HCT116 (cell line): Measurements from ENCODE around the gene TLR9. TPM values are rescaled to one million over a fixed set of nuclear protein-coding genes. Genes with fewer than 3 reads are reported as not detected.

ENCODE experiments used
- ATAC-seq: fragments of 200-7000 bp; cut with Tn5 transposase; 2 replicates; pipeline ENCODE4 v1.9.1; 2020; ENCODE audit warnings: mild to moderate bottlenecking, moderate library complexity
- BruUV-seq: library from RNA; stranded (reverse); fragments of 400-500 nt; replicated peaks from 2 replicates; lab custom pipeline; 2021; lab: Mats Ljungman, UMichigan
- CTCF ChIA-PET: fragments of 300-600 bp; sonication (Branson Sonifier 250); formaldehyde crosslinking; loops from one replicate; lab custom pipeline; 2021; ENCODE audit warnings: antibody characterized with exemption; lab: Charles Lee
- POLR2A ChIA-PET: fragments of 300-600, 350-600 bp; sonication (Branson Sonifier 250); formaldehyde crosslinking; loops from one replicate; lab custom pipeline; 2021; ENCODE audit warnings: antibody characterized with exemption; lab: Charles Lee
- RAD21 ChIA-PET, 2 experiments: fragments of 300-600 bp; sonication (Branson Sonifier 250); formaldehyde crosslinking; loops; one replicate each; lab custom pipeline; 2023; ENCODE audit warnings: low total read pairs in 2 of 2; ENCODE audit not compliant: uncharacterized antibody in 2 of 2, unreplicated experiment in 2 of 2, low non-redundant PET in 1 of 2; lab: Charles Lee
- DNase-seq: peaks from one replicate; pipeline ENCODE4 v3.0.0-alpha.2; 2010; ENCODE audit warnings: low read depth, low spot score
- H2AFZ ChIP-seq: fragments of 200-600 bp; shearing (Covaris generic), sonication (generic); 2 replicates; pipeline ENCODE4 v1.6.1; 2017; ENCODE audit warnings: low read depth, mixed run types, mixed read lengths, antibody characterized with exemption, low read length; ENCODE audit not compliant: poor library complexity, severe bottlenecking
- H3K27ac ChIP-seq: 2 replicates; pipeline ENCODE4 v1.5.1; 2012; ENCODE audit warnings: low read depth, low read length
- H3K27me3 ChIP-seq: fragments of 200-600 bp; sonication (generic); 2 replicates; pipeline ENCODE4 v1.6.1; 2016; ENCODE audit warnings: mixed run types, low read length, mixed read lengths; ENCODE audit not compliant: insufficient read depth
- H3K36me3 ChIP-seq, 2 experiments: fragments of 200-500 bp in 1 of 2; fragments of 200-600 bp in 1 of 2; sonication (Bioruptor generic) in 1 of 2; sonication (generic) in 1 of 2; 2 replicates each; pipeline versions ENCODE4 v1.5.1 to v1.6.1; 2014 to 2016; ENCODE audit warnings: low read length in 2 of 2, inconsistent platforms in 1 of 2, mixed read lengths in 1 of 2, mixed run types in 1 of 2; ENCODE audit not compliant: insufficient read depth in 2 of 2, control insufficient read depth in 1 of 2
- H3K4me1 ChIP-seq, 2 experiments: fragments of 200-600 bp in 1 of 2; sonication (generic) in 1 of 2; 2 replicates each; pipeline versions ENCODE4 v1.5.1 to v1.6.1; 2012 to 2017; ENCODE audit warnings: low read length in 2 of 2, inconsistent platforms in 1 of 2, mild to moderate bottlenecking in 1 of 2, mixed read lengths in 1 of 2, mixed run types in 1 of 2, moderate library complexity in 1 of 2; ENCODE audit not compliant: insufficient read depth in 2 of 2, control insufficient read depth in 1 of 2
- H3K4me2 ChIP-seq: fragments of 200-600 bp; sonication (generic); 2 replicates; pipeline ENCODE4 v1.6.1; 2017; ENCODE audit warnings: mixed run types, low read length, mixed read lengths
- H3K4me3 ChIP-seq, 2 experiments: fragments of 200-600 bp in 1 of 2; sonication (generic) in 1 of 2; replicated peaks in 1 of 2; 2 replicates each; pipeline ENCODE4 v1.5.1; 2011 to 2016; ENCODE audit warnings: low read length in 2 of 2, control low read depth in 1 of 2, low read depth in 1 of 2, mild to moderate bottlenecking in 1 of 2, mixed read lengths in 1 of 2, mixed run types in 1 of 2
- H3K79me2 ChIP-seq: fragments of 200-600 bp; sonication (generic); 2 replicates; pipeline ENCODE4 v1.6.1; 2017; ENCODE audit warnings: mild to moderate bottlenecking, mixed run types, low read length, moderate library complexity, mixed read lengths; ENCODE audit not compliant: insufficient read depth
- H3K9ac ChIP-seq: fragments of 200-600 bp; sonication (generic); 2 replicates; pipeline ENCODE4 v1.6.1; 2016; ENCODE audit warnings: low read length, mixed read lengths
- H3K9me2 ChIP-seq: fragments of 200-600 bp; sonication (generic), shearing (Covaris generic); 2 replicates; pipeline ENCODE4 v1.6.1; 2017; ENCODE audit warnings: mixed run types, mild to moderate bottlenecking, moderate library complexity; ENCODE audit not compliant: insufficient read depth
- H3K9me3 ChIP-seq, 2 experiments: fragments of 200-500 bp in 1 of 2; fragments of 200-600 bp in 1 of 2; sonication (Bioruptor generic) in 1 of 2; sonication (generic) in 1 of 2; 2 replicates each; pipeline ENCODE4 v1.6.1; 2014 to 2017; ENCODE audit warnings: low read length in 2 of 2, mixed read lengths in 2 of 2, inconsistent platforms in 1 of 2, low read depth in 1 of 2, mild to moderate bottlenecking in 1 of 2, mixed run types in 1 of 2, moderate library complexity in 1 of 2; ENCODE audit not compliant: control insufficient read depth in 1 of 2, insufficient read depth in 1 of 2
- H4K20me1 ChIP-seq: fragments of 200-600 bp; sonication (generic), shearing (Covaris generic); 2 replicates; pipeline ENCODE4 v1.6.1; 2017; ENCODE audit warnings: mixed run types, mild to moderate bottlenecking, moderate library complexity; ENCODE audit not compliant: insufficient read depth
- CBX3 ChIP-seq: IDR thresholded peaks from 2 replicates; pipeline ENCODE4 v1.6.1; 2012; ENCODE audit warnings: low read depth
- CEBPB ChIP-seq: IDR thresholded peaks from 2 replicates; pipeline ENCODE4 v1.6.1; 2012; ENCODE audit warnings: low read depth
- EZH2phosphoT487 ChIP-seq: fragments of 200-600 bp; IDR thresholded peaks from 2 replicates; pipeline ENCODE4 v1.6.1; 2018; ENCODE audit warnings: antibody characterized with exemption, borderline replicate concordance
- FOSL1 ChIP-seq: IDR thresholded peaks from 2 replicates; pipeline ENCODE4 v1.6.1; 2012; ENCODE audit warnings: low read depth
- JUND ChIP-seq: IDR thresholded peaks from 2 replicates; pipeline ENCODE4 v1.6.1; 2012
- MAX ChIP-seq: IDR thresholded peaks from 2 replicates; pipeline ENCODE4 v1.6.1; 2012
- POLR2AphosphoS5 ChIP-seq: IDR thresholded peaks from 2 replicates; pipeline ENCODE4 v1.6.1; 2011; ENCODE audit warnings: mild to moderate bottlenecking, low read depth, low read length, moderate library complexity
- SIN3A ChIP-seq: IDR thresholded peaks from 2 replicates; pipeline ENCODE4 v1.6.1; 2012; ENCODE audit warnings: low read depth
- SP1 ChIP-seq: IDR thresholded peaks from 2 replicates; pipeline ENCODE4 v1.6.1; 2012; ENCODE audit warnings: low read depth
- ZBTB33 ChIP-seq: IDR thresholded peaks from 2 replicates; pipeline ENCODE4 v1.6.1; 2011; ENCODE audit warnings: mild to moderate bottlenecking, low read length, moderate library complexity; ENCODE audit not compliant: insufficient replicate concordance; ENCODE audit errors: extremely low read depth
- intact Hi-C: fragments of 100-400 bp; cut with micrococcal nuclease; formaldehyde crosslinking; loops from 2 replicates; pipeline ENCODE4 v1.10.0; 2022
- total RNA-seq: library from RNA; stranded (reverse); gene quantifications from one replicate; pipeline ENCODE4 v1.2.1, GENCODE V29; 2021; ENCODE audit not compliant: unreplicated experiment
- TF ChIP-seq, protein P1 (sequence below), 3 experiments: fragments of 200-600 bp in 1 of 3; sonication (generic) in 1 of 3; IDR thresholded peaks in 2 of 3; conservative IDR thresholded peaks in 1 of 3; 2 replicates each; pipeline ENCODE4 v1.5.1; 2012 to 2017; ENCODE audit warnings: low read depth in 2 of 3, low read length in 2 of 3, antibody characterized with exemption in 1 of 3, borderline replicate concordance in 1 of 3, control low read depth in 1 of 3, mild to moderate bottlenecking in 1 of 3, mixed read lengths in 1 of 3, mixed run types in 1 of 3, moderate library complexity in 1 of 3; ENCODE audit not compliant: insufficient read depth in 1 of 3
- TF ChIP-seq, protein P2 (sequence below): IDR thresholded peaks from 2 replicates; pipeline ENCODE4 v1.6.1; 2012

TLR9 gene
- total RNA-seq, 1 experiment from 2014 or later = 0.15 TPM

- H3K9me3 ChIP-seq = no peaks in the 10 kb centered on the region
- CTCF ChIA-PET = no interaction called here
- no peak overlapping the region for H3K4me2 ChIP-seq
- no peak overlapping the region for H3K4me3 ChIP-seq
- no peaks in the 10 kb centered on the region for H4K20me1 ChIP-seq
- H3K9me2 ChIP-seq = no peaks in the 10 kb centered on the region
- peaks cover 13 to 32% of the 10 kb centered on the region in 2 experiments; a peak in 3 of 4 replicates for H3K36me3 ChIP-seq
- DNase-seq = no peak
- TF ChIP-seq ZBTB33 = no peak
- TF ChIP-seq POLR2AphosphoS5 = no peak
- TF ChIP-seq SIN3A = no peak
- 0 out of 2 replicates have a peak, but pooled peaks cover 2% of the 10 kb centered on the region for H3K79me2 ChIP-seq
- ATAC-seq = no peak
- no peak overlapping the region for H3K9ac ChIP-seq
- H3K27me3 ChIP-seq = no peaks in the 10 kb centered on the region
- intact Hi-C loops = no loop called here
- no peak overlapping the region for H3K27ac ChIP-seq
- H2AFZ ChIP-seq = no peak overlapping the region
- peaks cover 8 to 20% of the 10 kb centered on the region in 2 experiments; a peak in 3 of 4 replicates for H3K4me1 ChIP-seq
- RAD21 ChIA-PET = no interaction called here
- BruUV-seq = no TSS peak
- POLR2A ChIA-PET = interaction anchor here (0.6 kb wide), 1 partner anchor 86 kb away, joined by 3 read pairs; no protein-coding TSS in a partner anchor
These were observed 24.2 kb upstream of the TLR9 start for GRCh38 chr3:52249683-52250082.

DNA sequence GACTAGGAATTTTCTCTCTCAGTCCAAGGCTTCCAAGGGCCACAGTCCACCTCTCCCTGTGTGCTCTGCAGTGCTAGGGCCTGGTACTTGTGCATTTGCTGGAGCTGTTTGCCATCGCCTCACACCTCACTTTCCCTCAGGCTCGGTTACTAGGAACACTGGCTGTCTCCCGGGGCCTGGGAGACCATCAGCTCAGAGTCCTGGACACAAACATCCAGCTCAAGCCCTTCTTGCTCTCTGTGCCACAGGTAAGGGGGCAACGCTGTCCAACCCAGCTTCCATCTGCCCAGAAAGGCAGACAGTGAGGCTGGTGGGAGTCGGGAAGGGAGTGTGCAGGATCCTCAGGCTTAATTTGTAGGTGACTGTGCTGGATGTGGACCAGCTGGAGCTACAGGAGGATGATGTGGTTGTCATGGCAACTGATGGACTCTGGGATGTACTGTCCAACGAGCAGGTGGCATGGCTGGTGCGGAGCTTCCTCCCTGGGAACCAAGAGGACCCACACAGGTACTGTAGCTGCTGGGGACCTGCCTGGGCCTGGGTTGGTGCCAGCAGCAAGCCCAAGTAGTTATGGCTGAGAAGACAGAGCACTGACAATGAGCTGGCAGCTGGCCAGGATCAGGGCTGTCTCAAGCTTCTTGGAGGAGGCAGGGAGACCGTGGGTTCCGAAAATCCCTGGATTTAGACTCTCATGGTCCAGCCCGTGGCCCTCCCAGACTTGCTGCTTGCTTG, 23.5 kb upstream of the TLR9 start:
- ATAC-seq = no peak
- H3K9ac ChIP-seq = no peak overlapping the region
- H3K9me2 ChIP-seq = no peaks in the 10 kb centered on the region
- no peaks in the 10 kb centered on the region for H4K20me1 ChIP-seq
- ChIA-PET CTCF (interaction anchor here (1.0 to 1.2 kb wide), 2 partner anchors 11 to 30 kb away, joined by 3 read pairs; partner anchors contain the start of gene WDR82), RAD21 (no interaction called here), POLR2A (interaction anchor here (1.0 kb wide), 1 partner anchor 9 kb away, joined by 7 read pairs; no protein-coding TSS in a partner anchor)
- no peak overlapping the region for H2AFZ ChIP-seq
- no TSS peak for BruUV-seq
- H3K27ac ChIP-seq = no peak overlapping the region
- H3K4me3 ChIP-seq = no peak overlapping the region
- H3K9me3 ChIP-seq = no peaks in the 10 kb centered on the region
- H3K27me3 ChIP-seq = no peaks in the 10 kb centered on the region
- intact Hi-C loops = no loop called here
- H3K4me1 ChIP-seq = peaks cover 15 to 27% of the 10 kb centered on the region in 2 experiments; a peak in 3 of 4 replicates
- no peaks in the 10 kb centered on the region for H3K79me2 ChIP-seq
- H3K36me3 ChIP-seq = peaks cover 7 to 28% of the 10 kb centered on the region in 2 experiments; a peak in 3 of 4 replicates
- DNase-seq = no peak
- H3K4me2 ChIP-seq = no peak overlapping the region
- TF ChIP-seq SP1 (no peak), JUND (no peak), CEBPB (no peak), FOSL1 (no peak), CBX3 (no peak), ZBTB33 (no peak), MAX (no peak), EZH2phosphoT487 (no peak)
- TF ChIP-seq, protein P1, sequence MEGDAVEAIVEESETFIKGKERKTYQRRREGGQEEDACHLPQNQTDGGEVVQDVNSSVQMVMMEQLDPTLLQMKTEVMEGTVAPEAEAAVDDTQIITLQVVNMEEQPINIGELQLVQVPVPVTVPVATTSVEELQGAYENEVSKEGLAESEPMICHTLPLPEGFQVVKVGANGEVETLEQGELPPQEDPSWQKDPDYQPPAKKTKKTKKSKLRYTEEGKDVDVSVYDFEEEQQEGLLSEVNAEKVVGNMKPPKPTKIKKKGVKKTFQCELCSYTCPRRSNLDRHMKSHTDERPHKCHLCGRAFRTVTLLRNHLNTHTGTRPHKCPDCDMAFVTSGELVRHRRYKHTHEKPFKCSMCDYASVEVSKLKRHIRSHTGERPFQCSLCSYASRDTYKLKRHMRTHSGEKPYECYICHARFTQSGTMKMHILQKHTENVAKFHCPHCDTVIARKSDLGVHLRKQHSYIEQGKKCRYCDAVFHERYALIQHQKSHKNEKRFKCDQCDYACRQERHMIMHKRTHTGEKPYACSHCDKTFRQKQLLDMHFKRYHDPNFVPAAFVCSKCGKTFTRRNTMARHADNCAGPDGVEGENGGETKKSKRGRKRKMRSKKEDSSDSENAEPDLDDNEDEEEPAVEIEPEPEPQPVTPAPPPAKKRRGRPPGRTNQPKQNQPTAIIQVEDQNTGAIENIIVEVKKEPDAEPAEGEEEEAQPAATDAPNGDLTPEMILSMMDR (IDR thresholded peaks at IDR 0.05 in 2 of 3, conservative IDR thresholded peaks at IDR 0.05 in 1 of 3; ENCODE audit: borderline replicate concordance in 1 of 3, insufficient read depth in 1 of 3, low read depth in 2 of 3, low read length in 2 of 3) = no peak
- TF ChIP-seq, protein P2, sequence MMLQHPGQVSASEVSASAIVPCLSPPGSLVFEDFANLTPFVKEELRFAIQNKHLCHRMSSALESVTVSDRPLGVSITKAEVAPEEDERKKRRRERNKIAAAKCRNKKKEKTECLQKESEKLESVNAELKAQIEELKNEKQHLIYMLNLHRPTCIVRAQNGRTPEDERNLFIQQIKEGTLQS = no peak
